ENCODE results near the gene MSLN. TPM values are rescaled to one million over a fixed set of nuclear protein-coding genes. Genes with fewer than 3 reads are reported as not detected.

MSLN gene
- polyA plus RNA-seq, 2 of the 4 experiments (the other 2 are of a cell fraction): 2.4 to 3.6 TPM

- no peak overlapping the region for H3K4me2 ChIP-seq
- WGBS (ENCODE audit: missing lambda C conversion rate): 52% methylated on average over 4 of the region's 6 CpGs
- ChIA-PET POLR2A (no interaction called here), CTCF (interaction anchor here (0.9 to 10.1 kb wide), 3 partner anchors 12 to 70 kb away, joined by 4 to 205 read pairs (median 169); partner anchors contain the start of genes CIAO3 and METRN)
- FAIRE-seq (no peak), ATAC-seq (peak in 1 of 2 experiments; percentile 1; a peak in 1 of 6 replicates), DNase-seq (ENCODE audit: low read depth in 1 of 2, low spot score in 1 of 2) (no peak)
- H3K4me1 ChIP-seq: peaks cover 18% of the 10 kb centered on the region; the same call in 2 of the 3 replicates
- no peak for TF ChIP-seq PBX3 (IDR thresholded peaks at IDR 0.05)
- H3K4me3 ChIP-seq: no peak overlapping the region
- no peaks in the 10 kb centered on the region for H3K9me3 ChIP-seq
- no peak overlapping the region for H3K27ac ChIP-seq
Observed at GRCh38 chr16:782258-782657, 21.7 kb downstream of the MSLN start.

GRCh38 chr16:782766-783403, 22.4 kb downstream of the MSLN start:
- ATAC-seq (no peak; a peak in 1 of 6 replicates), DNase-seq (ENCODE audit: low read depth in 1 of 2, low spot score in 1 of 2) (no peak), FAIRE-seq (no peak)
- ChIA-PET POLR2A (no interaction called here), CTCF (interaction anchor here (0.9 to 10.1 kb wide), 5 partner anchors 13 to 71 kb away, joined by 4 to 205 read pairs (median 105); partner anchors contain the start of genes CIAO3, METRN and MSLN)
- 70% methylated on average over 25 of the region's 36 CpGs for WGBS (ENCODE audit: missing lambda C conversion rate)
- no peak overlapping the region for H3K27ac ChIP-seq
- no peak overlapping the region for H3K4me3 ChIP-seq
- 0 out of 2 replicates have a peak, but pooled peaks have one; percentile 11 for TF ChIP-seq PBX3 (IDR thresholded peaks at IDR 0.05)
- TF ChIP-seq EHF (CRISPR knock-in tag; IDR thresholded peaks at IDR 0.05): no peak
- TF ChIP-seq POLR2A (IDR thresholded peaks at IDR 0.05; ENCODE audit: low read length): peak; percentile 23; the same call in 1 of the 2 replicates
- TF ChIP-seq MAFK (IDR thresholded peaks at IDR 0.05; ENCODE audit: partially characterized antibody): no peak
- TF ChIP-seq GATA3 (IDR thresholded peaks at IDR 0.05; ENCODE audit: borderline replicate concordance): no peak
- no peak for TF ChIP-seq HEYL (CRISPR knock-in tag; IDR thresholded peaks at IDR 0.05)
- no peak for TF ChIP-seq TFCP2L1 (CRISPR knock-in tag; IDR thresholded peaks at IDR 0.05)
- H3K4me1 ChIP-seq: peaks cover 21% of the 10 kb centered on the region; the same call in 2 of the 3 replicates
- no peaks in the 10 kb centered on the region for H3K9me3 ChIP-seq
- H3K4me2 ChIP-seq: no peak overlapping the region

GRCh38 chr16:783404-784161, 23.0 kb downstream of the MSLN start:
- DNase-seq (ENCODE audit: low read depth in 1 of 2, low spot score in 1 of 2) (no peak), FAIRE-seq (no peak), ATAC-seq (no peak; a peak in 1 of 6 replicates)
- TF ChIP-seq KDM5A (IDR thresholded peaks at IDR 0.05): no peak
- no peak for TF ChIP-seq RNF2 (IDR thresholded peaks at IDR 0.05; ENCODE audit: borderline replicate concordance, low read depth)
- TF ChIP-seq E2F6 (IDR thresholded peaks at IDR 0.05; ENCODE audit: borderline replicate concordance, low read depth): no peak
- TF ChIP-seq NR3C1 (IDR thresholded peaks at IDR 0.05): no peak
- TF ChIP-seq PBX3 (IDR thresholded peaks at IDR 0.05): peak; percentile 15; the same call in 1 of the 2 replicates
- TF ChIP-seq FOSB (CRISPR knock-in tag; IDR thresholded peaks at IDR 0.05): no peak
- TF ChIP-seq, protein P1, sequence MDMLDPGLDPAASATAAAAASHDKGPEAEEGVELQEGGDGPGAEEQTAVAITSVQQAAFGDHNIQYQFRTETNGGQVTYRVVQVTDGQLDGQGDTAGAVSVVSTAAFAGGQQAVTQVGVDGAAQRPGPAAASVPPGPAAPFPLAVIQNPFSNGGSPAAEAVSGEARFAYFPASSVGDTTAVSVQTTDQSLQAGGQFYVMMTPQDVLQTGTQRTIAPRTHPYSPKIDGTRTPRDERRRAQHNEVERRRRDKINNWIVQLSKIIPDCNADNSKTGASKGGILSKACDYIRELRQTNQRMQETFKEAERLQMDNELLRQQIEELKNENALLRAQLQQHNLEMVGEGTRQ (IDR thresholded peaks at IDR 0.05): no peak
- no peak for TF ChIP-seq MAZ (IDR thresholded peaks at IDR 0.05; ENCODE audit: borderline replicate concordance, low read depth, low read length)
- ChIA-PET CTCF (interaction anchor here (4.1 to 10.1 kb wide), 5 partner anchors 17 to 71 kb away, joined by 41 to 205 read pairs (median 105); partner anchors contain the start of genes CIAO3, METRN and MSLN), POLR2A (no interaction called here)
- Histone ChIP-seq H3K4me1 (peaks cover 21% of the 10 kb centered on the region; the same call in 2 of the 3 replicates), H3K27ac (no peak overlapping the region), H3K4me2 (no peak overlapping the region), H3K4me3 (no peak overlapping the region), H3K9me3 (no peaks in the 10 kb centered on the region)
- WGBS (ENCODE audit: missing lambda C conversion rate): 79% methylated on average over 3 of the region's 17 CpGs
